Upper lobe of left lung (tissue), 4 donors: ENCODE results near the gene SGMS1.

Experiments
- CTCF ChIP-seq, 6 experiments: fragments of 450-650 bp in 4 of 6; fragments of 200-600 bp in 2 of 6; sonication (generic) in 2 of 6; IDR thresholded peaks; one replicate each; pipeline ENCODE4 v1.5.1; 2016 to 2019; ENCODE audit warnings: antibody characterized with exemption in 6 of 6
- EP300 ChIP-seq, 4 donors: sonication (generic); formaldehyde crosslinking; IDR thresholded peaks; one replicate each; pipeline ENCODE4 v1.5.1; 2017; ENCODE audit warnings: antibody characterized with exemption in 4 of 4, control low read depth in 2 of 4

GRCh38 chr10:50318129-50318528 is 305.6 kb downstream of the SGMS1 start:
- TF ChIP-seq CTCF (IDR thresholded peaks at IDR 0.05), result no peak
- TF ChIP-seq EP300 (IDR thresholded peaks at IDR 0.05), result no peak
